SJSA1 (cell line): Measurements from ENCODE around the gene ABCG2. TPM values are rescaled to one million over a fixed set of nuclear protein-coding genes. Genes with fewer than 3 reads are reported as not detected.

Experiments
- DNase-seq, 2 experiments: peaks; one replicate each; pipeline ENCODE4 v3.0.0-alpha.2; 2015 to 2020; ENCODE audit warnings: low spot score in 2 of 2, low read depth in 1 of 2
- H3K27ac ChIP-seq: fragments of 250-450 bp; sonication (Bioruptor Pico); 2 replicates; pipeline ENCODE4 v1.5.1; 2020; ENCODE audit warnings: mild to moderate bottlenecking, moderate library complexity
- H3K27me3 ChIP-seq: fragments of 250-450 bp; sonication (Bioruptor Pico); replicated peaks from 2 replicates; pipeline ENCODE4 v1.5.1; 2020; ENCODE audit warnings: mild to moderate bottlenecking, moderate library complexity
- H3K36me3 ChIP-seq: fragments of 250-450 bp; sonication (Bioruptor Pico); 2 replicates; pipeline ENCODE4 v1.5.1; 2020; ENCODE audit warnings: mild to moderate bottlenecking
- H3K4me1 ChIP-seq: fragments of 250-450 bp; sonication (Bioruptor Pico); replicated peaks from 2 replicates; pipeline ENCODE4 v1.6.1; 2021; ENCODE audit warnings: mild to moderate bottlenecking
- H3K4me3 ChIP-seq: fragments of 250-450 bp; sonication (Bioruptor Pico); 2 replicates; pipeline ENCODE4 v1.5.1; 2020; ENCODE audit warnings: mild to moderate bottlenecking
- H3K9me3 ChIP-seq: fragments of 250-450 bp; sonication (Bioruptor Pico); replicated peaks from 2 replicates; pipeline ENCODE4 v1.5.1; 2020; ENCODE audit warnings: mild to moderate bottlenecking
- total RNA-seq: library from RNA; depleted of rRNA; stranded (reverse); fragments of >200 nt; shearing (Covaris generic); gene quantifications from 2 replicates; pipeline ENCODE4 v1.2.3, GENCODE V29; 2014

Gene ABCG2
- total RNA-seq, 1 experiment from 2014 or later = 14.5 TPM

DNA sequence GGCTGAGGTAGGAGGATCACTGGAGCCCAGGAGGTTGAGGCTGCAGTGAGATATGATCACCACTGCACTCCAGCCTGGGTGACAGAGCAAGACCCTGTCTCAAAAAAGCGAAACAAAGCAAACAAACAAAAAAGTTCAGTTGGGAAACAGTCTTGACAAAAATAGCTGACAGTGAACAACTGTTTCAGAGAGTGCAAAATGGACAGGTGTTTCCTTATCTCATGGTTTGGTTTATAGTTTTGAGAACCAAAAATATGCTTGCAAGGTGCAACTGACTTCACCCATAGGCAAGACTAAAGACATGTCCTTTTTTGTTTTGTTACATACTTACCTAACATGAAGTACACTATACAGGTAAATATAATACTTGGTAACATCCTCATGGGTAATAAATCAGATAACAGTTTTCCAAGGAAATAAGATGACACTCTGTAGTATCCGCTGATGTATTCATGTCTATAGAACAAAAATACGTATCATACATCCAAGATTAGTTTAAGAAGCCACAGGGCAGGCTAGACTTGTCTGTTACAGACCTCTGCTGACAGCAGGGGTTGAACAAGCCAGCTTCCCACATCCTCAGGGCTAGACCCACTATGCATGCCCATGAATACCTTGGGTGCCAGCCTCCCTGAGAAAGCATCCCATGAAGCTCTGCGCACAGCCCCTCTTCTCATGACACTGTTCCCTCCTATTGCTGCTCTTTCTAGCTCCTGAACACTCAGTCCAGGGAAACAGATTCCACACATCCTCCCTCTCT, 59.3 kb downstream of the ABCG2 start:
- Histone ChIP-seq H3K36me3 (no peaks in the 10 kb centered on the region), H3K27ac (no peak overlapping the region), H3K27me3 (no peaks in the 10 kb centered on the region), H3K9me3 (no peaks in the 10 kb centered on the region), H3K4me1 (no peaks in the 10 kb centered on the region), H3K4me3 (no peak overlapping the region)
- no peak for DNase-seq

DNA sequence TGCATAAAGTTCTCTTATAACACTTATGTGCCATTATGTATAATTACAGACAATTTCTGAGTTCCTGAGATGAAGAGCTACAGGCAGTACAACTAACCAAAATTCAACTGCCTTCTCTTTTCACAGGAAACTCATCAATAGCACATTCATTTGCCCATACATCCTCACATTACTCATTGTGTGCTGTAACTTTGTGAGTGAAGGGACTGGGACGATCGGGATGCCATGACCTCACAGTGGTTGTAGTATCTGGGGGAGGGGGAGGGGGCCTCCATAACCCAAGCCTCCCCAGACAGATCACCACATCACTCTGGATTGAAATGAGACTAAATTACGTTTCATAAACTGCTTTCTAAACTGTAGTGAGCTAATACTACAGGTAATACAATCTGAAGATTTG, 60.7 kb downstream of the ABCG2 start:
- DNase-seq = no peak
- Histone ChIP-seq H3K9me3 (no peaks in the 10 kb centered on the region), H3K4me3 (no peak overlapping the region)

DNA sequence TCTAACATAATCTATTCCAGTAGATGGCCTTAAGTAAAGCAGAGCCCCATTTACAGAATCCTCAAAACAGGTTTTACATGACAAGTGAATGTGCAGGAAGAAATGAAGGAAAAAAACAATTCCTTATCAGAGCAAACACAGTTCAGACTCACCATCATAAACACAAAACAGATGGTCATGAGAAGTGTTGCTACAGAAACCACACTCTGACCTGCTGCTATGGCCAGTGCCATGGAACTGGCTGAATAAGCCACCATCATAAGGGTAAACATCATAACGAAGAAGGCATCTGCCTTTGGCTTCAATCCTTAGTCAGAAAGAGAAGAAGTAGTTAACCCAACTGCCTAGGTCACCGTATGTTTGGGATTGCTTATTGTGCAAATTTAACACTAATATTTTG, 61.1 kb downstream of the ABCG2 start:
- no peak for DNase-seq
- Histone ChIP-seq H3K4me1 (no peaks in the 10 kb centered on the region), H3K36me3 (no peaks in the 10 kb centered on the region), H3K4me3 (no peak overlapping the region), H3K27ac (no peak overlapping the region), H3K27me3 (no peaks in the 10 kb centered on the region), H3K9me3 (no peaks in the 10 kb centered on the region)

More for the DNA sequence above, 60.7 kb downstream of the ABCG2 start:
- Histone ChIP-seq H3K4me1 (no peaks in the 10 kb centered on the region), H3K27me3 (no peaks in the 10 kb centered on the region), H3K27ac (no peak overlapping the region), H3K36me3 (no peaks in the 10 kb centered on the region)

DNA sequence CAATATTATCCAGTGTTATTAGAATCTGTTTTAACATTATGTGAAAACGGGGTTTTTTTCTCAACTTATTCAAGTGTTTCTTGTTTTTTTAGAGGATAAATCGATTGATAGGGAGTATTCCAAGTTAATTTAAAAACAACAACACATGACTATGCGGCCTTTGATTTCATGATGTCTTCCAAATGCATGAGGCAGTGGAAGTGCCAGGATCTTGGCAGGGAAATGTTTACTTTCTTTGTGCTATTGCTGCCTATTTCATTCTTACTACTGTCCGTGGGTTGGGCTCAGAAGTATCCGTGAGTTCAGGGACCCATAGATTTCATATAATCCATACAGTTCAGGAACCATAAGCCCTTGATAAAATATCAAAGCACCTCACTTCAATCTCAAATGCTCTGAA, 64.6 kb downstream of the ABCG2 start:
- H3K27ac ChIP-seq = no peak overlapping the region
- H3K4me1 ChIP-seq = no peaks in the 10 kb centered on the region
- H3K9me3 ChIP-seq = no peaks in the 10 kb centered on the region
- no peak for DNase-seq
- no peaks in the 10 kb centered on the region for H3K27me3 ChIP-seq
- no peak overlapping the region for H3K4me3 ChIP-seq
- H3K36me3 ChIP-seq = no peaks in the 10 kb centered on the region

- no peaks in the 10 kb centered on the region for H3K4me1 ChIP-seq
- H3K36me3 ChIP-seq = no peaks in the 10 kb centered on the region
- no peak overlapping the region for H3K27ac ChIP-seq
- DNase-seq = no peak
- no peaks in the 10 kb centered on the region for H3K9me3 ChIP-seq
- H3K27me3 ChIP-seq = no peaks in the 10 kb centered on the region
- no peak overlapping the region for H3K4me3 ChIP-seq
Measured at GRCh38 chr4:88091378-88091777, 67.1 kb downstream of the ABCG2 start.

GRCh38 chr4:88090898-88091297, 67.5 kb downstream of the ABCG2 start:
- H3K36me3 ChIP-seq = no peaks in the 10 kb centered on the region
- no peaks in the 10 kb centered on the region for H3K9me3 ChIP-seq

GRCh38 chr4:88087004-88087403, 71.4 kb downstream of the ABCG2 start:
- no peak overlapping the region for H3K27ac ChIP-seq
- no peaks in the 10 kb centered on the region for H3K9me3 ChIP-seq
- H3K4me3 ChIP-seq = no peak overlapping the region
- H3K27me3 ChIP-seq = no peaks in the 10 kb centered on the region
- H3K4me1 ChIP-seq = no peaks in the 10 kb centered on the region
- H3K36me3 ChIP-seq = no peaks in the 10 kb centered on the region
- DNase-seq = no peak

More at GRCh38 chr4:88090898-88091297, 67.5 kb downstream of the ABCG2 start:
- DNase-seq = no peak
- Histone ChIP-seq H3K4me3 (no peak overlapping the region), H3K27ac (no peak overlapping the region), H3K27me3 (no peaks in the 10 kb centered on the region), H3K4me1 (no peaks in the 10 kb centered on the region)

- no peaks in the 10 kb centered on the region for H3K4me1 ChIP-seq
- peaks cover 20% of the 10 kb centered on the region for H3K36me3 ChIP-seq
- H3K4me3 ChIP-seq = no peak overlapping the region
- no peaks in the 10 kb centered on the region for H3K9me3 ChIP-seq
- no peaks in the 10 kb centered on the region for H3K27me3 ChIP-seq
- DNase-seq = no peak
- no peak overlapping the region for H3K27ac ChIP-seq
Measured at GRCh38 chr4:88080626-88081025, 77.8 kb downstream of the ABCG2 start.

GRCh38 chr4:88078579-88078978, 79.9 kb downstream of the ABCG2 start:
- peaks cover 40% of the 10 kb centered on the region for H3K36me3 ChIP-seq
- DNase-seq = no peak
- no peaks in the 10 kb centered on the region for H3K9me3 ChIP-seq
- no peak overlapping the region for H3K4me3 ChIP-seq
- no peak overlapping the region for H3K27ac ChIP-seq
- H3K4me1 ChIP-seq = no peaks in the 10 kb centered on the region
- no peaks in the 10 kb centered on the region for H3K27me3 ChIP-seq

DNA sequence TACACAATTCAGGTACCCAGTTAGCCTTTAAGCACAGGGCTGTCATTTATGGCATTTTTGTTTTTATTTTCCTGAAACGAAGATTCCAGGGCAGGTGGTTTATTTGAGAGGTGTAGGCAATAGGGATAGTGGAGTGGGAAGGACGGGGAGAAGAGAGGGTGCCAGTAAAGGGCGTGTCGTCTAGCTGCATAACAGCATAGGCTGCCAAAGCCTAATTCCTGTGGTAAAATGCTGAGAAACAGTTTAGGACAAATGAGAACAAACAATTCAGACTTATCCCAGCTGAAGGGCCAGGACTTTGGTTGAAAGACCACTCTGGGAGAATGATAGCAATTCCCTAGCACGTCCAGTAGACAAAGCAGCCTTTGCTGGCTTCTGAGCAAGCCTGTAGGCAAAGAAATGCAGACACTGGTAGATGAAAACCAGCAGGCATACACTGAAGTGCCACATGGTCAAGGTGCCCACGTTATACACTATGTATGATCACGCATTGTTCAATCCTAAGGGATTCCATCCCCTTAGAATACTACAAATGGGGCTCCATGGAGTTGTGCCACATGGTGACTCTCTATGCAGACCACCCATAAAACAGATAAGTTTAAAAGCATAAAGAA, 80.4 kb downstream of the ABCG2 start:
- Histone ChIP-seq H3K27ac (no peak overlapping the region), H3K4me3 (no peak overlapping the region), H3K27me3 (no peaks in the 10 kb centered on the region), H3K4me1 (no peaks in the 10 kb centered on the region), H3K36me3 (peaks cover 46% of the 10 kb centered on the region), H3K9me3 (no peaks in the 10 kb centered on the region)
- DNase-seq = no peak

DNA sequence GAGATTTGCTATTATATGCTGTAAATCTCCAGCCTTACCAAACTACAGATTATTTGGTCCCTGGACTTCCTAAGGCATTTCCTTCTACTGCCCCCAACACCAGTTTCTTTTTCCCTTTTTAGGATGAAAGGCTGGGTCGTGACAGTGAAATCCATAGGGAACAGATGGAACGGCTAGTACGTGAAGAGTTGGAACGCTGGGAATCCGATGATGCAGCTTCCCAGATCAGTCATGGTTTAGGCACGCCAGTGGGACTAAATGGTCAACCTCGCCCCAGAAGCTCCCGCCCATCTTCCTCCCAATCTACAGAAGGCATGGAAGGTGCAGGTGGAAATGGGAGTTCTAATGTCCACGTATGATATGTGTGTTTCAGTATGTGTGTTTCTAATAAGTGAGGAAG, 83.1 kb downstream of the ABCG2 start:
- Histone ChIP-seq H3K27me3 (no peaks in the 10 kb centered on the region), H3K9me3 (no peaks in the 10 kb centered on the region), H3K27ac (no peak overlapping the region), H3K36me3 (peaks cover 68% of the 10 kb centered on the region), H3K4me1 (no peaks in the 10 kb centered on the region), H3K4me3 (no peak overlapping the region)
- DNase-seq = no peak

- Histone ChIP-seq H3K36me3 (peaks cover 91% of the 10 kb centered on the region), H3K4me3 (no peak overlapping the region), H3K27ac (no peak overlapping the region), H3K27me3 (no peaks in the 10 kb centered on the region), H3K4me1 (peaks cover 3% of the 10 kb centered on the region; the same call in 1 of the 2 replicates), H3K9me3 (no peaks in the 10 kb centered on the region)
- DNase-seq = peak in 1 of 2 experiments; percentile 6
Measured at GRCh38 chr4:88070031-88070430, 88.4 kb downstream of the ABCG2 start.

GRCh38 chr4:88064410-88064809, 94.0 kb downstream of the ABCG2 start:
- H3K4me3 ChIP-seq = no peak overlapping the region
- no peaks in the 10 kb centered on the region for H3K27me3 ChIP-seq
- no peak for DNase-seq
- no peak overlapping the region for H3K27ac ChIP-seq
- peaks cover 73% of the 10 kb centered on the region for H3K36me3 ChIP-seq
- no peaks in the 10 kb centered on the region for H3K9me3 ChIP-seq
- H3K4me1 ChIP-seq = no peaks in the 10 kb centered on the region

GRCh38 chr4:88063634-88064296, 94.7 kb downstream of the ABCG2 start:
- no peak for DNase-seq
- no peak overlapping the region for H3K4me3 ChIP-seq
- no peaks in the 10 kb centered on the region for H3K27me3 ChIP-seq
- no peak overlapping the region for H3K27ac ChIP-seq
- H3K9me3 ChIP-seq = no peaks in the 10 kb centered on the region
- peaks cover 68% of the 10 kb centered on the region for H3K36me3 ChIP-seq
- no peaks in the 10 kb centered on the region for H3K4me1 ChIP-seq
